HuH-7 (cell line): ENCODE results near the gene CMTM8.
A peak's percentile ranks its signal among the peaks of the same experiment; 100 is the strongest.

Experiments
- DNase-seq: peaks from one replicate; pipeline ENCODE4 v3.0.0; 2011; ENCODE audit warnings: low spot score

Gene CMTM8

GRCh38 chr3:32309654-32310242 is 71.3 kb downstream of the CMTM8 start:
- no peak for DNase-seq

GRCh38 chr3:32310336-32310735 is 71.9 kb downstream of the CMTM8 start:
- DNase-seq = no peak

- DNase-seq = no peak
Measured at GRCh38 chr3:32310918-32311839, 72.7 kb downstream of the CMTM8 start.

GRCh38 chr3:32312251-32312650 is 73.8 kb downstream of the CMTM8 start:
- DNase-seq = no peak

GRCh38 chr3:32313169-32313568 is 74.7 kb downstream of the CMTM8 start:
- no peak for DNase-seq

- DNase-seq = no peak
Measured at GRCh38 chr3:32313723-32314473, 75.4 kb downstream of the CMTM8 start.

DNA sequence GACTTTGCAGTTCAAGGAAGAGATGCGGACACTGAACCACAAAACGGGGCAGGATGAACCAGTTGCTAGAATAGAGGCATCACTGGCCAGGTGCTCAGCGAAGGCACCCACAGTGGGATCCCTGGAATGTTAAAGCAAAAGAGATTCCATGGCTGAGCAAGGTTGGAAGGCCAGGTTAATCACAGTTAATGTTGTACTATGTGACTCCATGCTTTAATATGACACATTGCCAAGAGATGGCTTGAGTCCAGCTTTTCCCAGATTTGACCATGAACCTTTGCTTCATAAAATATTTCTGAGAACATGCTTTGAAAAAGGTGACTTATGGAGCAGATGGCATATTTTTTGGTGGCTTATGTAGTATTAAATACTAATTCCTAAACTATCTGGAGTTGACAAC is 77.0 kb downstream of the CMTM8 start:
- no peak for DNase-seq

DNA sequence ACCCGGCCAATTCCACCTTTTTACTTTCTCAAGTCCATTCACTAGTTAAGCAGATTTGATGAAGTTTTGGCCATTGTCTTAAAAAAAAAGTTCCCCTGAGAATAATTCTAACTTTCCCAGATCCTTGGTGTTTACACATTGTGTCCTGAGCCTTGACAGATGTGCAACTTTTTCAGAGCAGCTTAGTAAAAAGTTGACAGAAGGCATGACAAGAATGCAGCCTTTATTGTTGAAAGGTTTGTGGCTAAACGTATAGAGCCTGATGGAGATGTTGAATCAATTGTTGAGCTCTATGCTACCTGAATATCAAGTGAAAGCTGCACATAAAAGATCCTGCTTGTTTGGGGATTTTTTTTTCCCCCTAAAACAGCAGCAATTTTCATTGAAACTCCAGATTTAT is 77.8 kb downstream of the CMTM8 start:
- DNase-seq = no peak

DNA sequence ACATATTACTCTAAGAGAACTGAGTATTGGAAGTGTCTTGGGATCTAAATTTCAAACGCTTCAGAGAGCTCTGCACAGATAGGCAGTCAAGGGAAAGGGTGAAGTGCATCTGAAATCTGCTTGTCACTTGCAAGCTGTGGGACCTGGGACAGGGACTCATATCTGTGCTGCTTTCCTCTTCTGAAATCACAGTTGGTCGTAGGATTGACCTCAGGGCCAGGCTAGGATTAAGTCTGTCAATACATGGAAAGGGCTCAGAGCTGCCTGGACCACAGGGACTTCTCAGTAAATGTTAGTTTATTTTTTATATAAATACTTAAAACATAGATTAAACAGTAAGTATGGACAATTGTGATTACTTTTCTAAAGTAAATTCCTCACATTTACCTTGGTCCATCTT is 78.5 kb downstream of the CMTM8 start:
- peak; percentile 43 for DNase-seq

DNA sequence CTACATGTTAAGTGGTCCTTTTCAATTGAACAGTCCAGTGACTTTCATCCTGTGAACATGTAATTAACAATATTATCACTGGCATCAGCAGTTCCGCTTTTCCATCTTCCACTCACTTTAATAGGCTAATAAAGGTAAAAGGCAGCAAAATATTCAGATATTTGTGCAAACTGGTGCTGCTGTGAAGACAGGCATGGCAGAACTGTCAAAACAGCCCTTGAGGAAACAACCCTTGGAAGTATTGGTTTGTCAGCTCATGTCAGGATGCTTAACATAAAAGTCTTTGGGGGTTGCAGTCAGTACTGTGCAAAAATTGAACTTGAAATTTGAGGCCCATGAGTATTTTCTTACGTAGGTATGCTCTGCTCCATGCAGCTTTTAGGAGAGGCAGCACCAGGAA is 81.1 kb downstream of the CMTM8 start:
- DNase-seq = no peak

- no peak for DNase-seq
Measured at GRCh38 chr3:32320080-32320479, 81.6 kb downstream of the CMTM8 start.

GRCh38 chr3:32321095-32321790 is 82.8 kb downstream of the CMTM8 start:
- no peak for DNase-seq

DNA sequence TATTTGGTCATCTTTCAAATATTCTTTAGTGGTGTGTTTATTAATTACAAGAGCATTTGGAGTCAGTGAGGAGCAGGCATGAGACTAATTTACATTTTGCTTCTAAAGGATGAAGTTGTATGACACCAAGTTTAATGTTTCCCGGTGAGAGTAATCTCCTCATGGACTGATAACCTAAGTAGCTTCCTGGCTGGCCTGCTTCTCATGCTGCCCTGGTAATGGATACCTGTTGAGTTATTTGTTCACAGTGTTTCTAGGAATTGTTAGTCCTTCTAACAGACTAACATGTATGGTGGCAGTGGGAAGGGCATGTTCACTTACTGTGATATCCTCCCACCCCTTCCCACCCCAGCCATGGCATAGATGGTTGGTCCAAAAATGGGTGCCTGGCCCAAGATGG is 83.8 kb downstream of the CMTM8 start:
- no peak for DNase-seq

- DNase-seq = no peak
Measured at GRCh38 chr3:32323604-32324003, 85.1 kb downstream of the CMTM8 start.

DNA sequence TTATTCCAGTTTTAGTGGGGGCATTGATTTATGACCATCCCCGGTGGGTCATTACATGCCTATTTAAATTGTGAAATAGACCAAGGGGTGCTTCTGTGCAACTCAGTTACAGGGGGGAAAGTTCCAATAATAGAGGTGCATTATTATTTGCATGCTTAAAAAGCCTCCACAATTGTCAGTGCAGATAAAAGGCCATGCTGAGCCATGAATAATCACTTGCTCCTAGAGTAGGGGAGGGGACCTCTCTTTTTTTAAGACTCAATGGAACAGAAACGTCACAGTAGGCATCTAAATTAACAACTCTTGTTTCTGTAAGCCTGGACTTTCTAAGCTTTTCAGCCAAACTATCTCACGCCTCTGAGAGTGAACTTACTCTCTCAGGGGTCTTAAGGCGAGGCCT is 86.7 kb downstream of the CMTM8 start:
- DNase-seq = no peak

- DNase-seq = no peak
Measured at GRCh38 chr3:32325927-32326326, 87.4 kb downstream of the CMTM8 start.

GRCh38 chr3:32326795-32327194 is 88.3 kb downstream of the CMTM8 start:
- DNase-seq = no peak

- peak; percentile 65 for DNase-seq
Measured at GRCh38 chr3:32334675-32335074, 96.2 kb downstream of the CMTM8 start.

DNA sequence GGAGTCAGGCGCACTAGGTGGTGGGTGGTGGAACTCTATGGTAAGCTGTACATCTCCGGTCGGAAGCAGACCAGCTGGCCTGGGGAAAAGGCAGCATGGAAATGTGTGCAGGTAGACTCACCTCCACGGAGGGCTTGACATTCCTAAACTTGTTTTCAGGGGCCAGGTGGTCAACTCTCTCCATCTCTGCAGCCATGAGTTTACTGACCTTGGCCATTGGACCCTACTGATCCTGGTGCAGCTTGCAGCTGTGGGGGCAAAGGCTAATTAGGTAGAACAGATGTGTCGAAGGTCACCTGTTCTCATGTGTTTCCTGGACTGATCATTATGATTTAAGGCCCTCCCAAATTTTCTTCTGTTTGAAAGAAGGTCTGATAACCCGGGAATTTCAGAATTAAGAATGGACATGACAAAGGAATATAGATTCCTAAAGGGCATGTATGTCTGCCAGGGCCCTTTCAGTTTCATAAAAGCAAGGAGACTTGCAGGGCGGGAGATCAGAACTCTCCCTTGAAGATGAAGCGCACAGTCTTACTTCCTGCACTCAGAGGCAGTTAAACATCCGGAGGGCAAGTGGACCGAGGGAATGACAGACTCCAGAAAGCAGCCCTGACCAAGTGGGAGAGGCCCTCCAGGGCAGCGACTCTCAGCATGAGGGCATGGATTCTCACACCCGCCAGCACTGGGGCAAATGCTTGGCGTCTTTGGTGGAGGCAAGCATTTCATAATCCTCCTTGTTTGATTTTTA is 97.1 kb downstream of the CMTM8 start:
- no peak for DNase-seq

- DNase-seq = no peak
Measured at GRCh38 chr3:32336113-32336498, 97.6 kb downstream of the CMTM8 start.

GRCh38 chr3:32337505-32337904 is 99.0 kb downstream of the CMTM8 start:
- no peak for DNase-seq

DNA sequence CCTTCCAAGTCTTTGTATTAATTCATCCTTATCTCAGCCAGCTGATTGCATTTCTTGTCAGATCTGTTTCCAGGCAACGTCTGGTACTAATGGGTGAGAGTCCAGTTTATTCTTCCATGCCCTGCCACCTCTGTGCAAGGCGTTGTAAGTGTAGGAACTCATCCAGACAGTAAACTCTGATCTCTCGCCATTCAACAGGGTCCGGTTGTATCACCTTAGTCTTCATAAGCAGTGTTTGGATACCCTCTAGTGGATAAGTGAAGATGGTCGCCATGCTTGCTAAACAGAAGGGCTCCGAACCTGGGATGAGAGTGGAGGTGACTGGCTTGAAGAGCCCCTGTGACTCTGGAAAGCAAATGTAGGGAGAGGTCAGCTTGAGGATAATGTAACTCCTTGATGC is 101.6 kb downstream of the CMTM8 start:
- DNase-seq = peak; percentile 79
